Progenitor cell of endocrine pancreas (in vitro differentiated cells): ENCODE data around the gene RAC2. TPM values are rescaled to one million over a fixed set of nuclear protein-coding genes. Genes with fewer than 3 reads are reported as not detected.

Experiments used
- DNase-seq: peaks from one replicate; pipeline ENCODE4 v3.0.0; 2021; ENCODE audit warnings: low spot score; ENCODE audit not compliant: unreplicated experiment
- H3K27ac Mint-ChIP-seq: 2 replicates; pipeline ENCODE4 v1.8.0; 2021; ENCODE audit warnings: mild to moderate bottlenecking, moderate library complexity, mixed read lengths
- H3K27me3 Mint-ChIP-seq: 2 replicates; pipeline ENCODE4 v1.8.0; 2021; ENCODE audit warnings: mixed read lengths
- H3K36me3 Mint-ChIP-seq: 2 replicates; pipeline ENCODE4 v1.8.0; 2022; ENCODE audit warnings: mixed read lengths; ENCODE audit not compliant: insufficient read depth
- H3K4me1 Mint-ChIP-seq: 2 replicates; pipeline ENCODE4 v1.8.0; 2021; ENCODE audit warnings: low read depth, mixed read lengths
- H3K4me3 Mint-ChIP-seq: 2 replicates; pipeline ENCODE4 v1.8.0; 2021; ENCODE audit warnings: low read depth, mild to moderate bottlenecking, moderate library complexity, mixed read lengths
- H3K9me3 Mint-ChIP-seq: 2 replicates; pipeline ENCODE4 v1.8.0; 2021; ENCODE audit warnings: low read depth, mixed read lengths
- total RNA-seq: library from RNA; stranded (reverse); gene quantifications from 2 replicates; pipeline ENCODE4 v1.2.1, GENCODE V29; 2021
- TF ChIP-seq, protein P1 (sequence below): fragments of 200-600 bp; sonication (generic); IDR thresholded peaks from one replicate; pipeline ENCODE4 v1.5.0; 2021; ENCODE audit warnings: antibody characterized with exemption, mild to moderate bottlenecking; ENCODE audit not compliant: unreplicated experiment

The RAC2 gene
- total RNA-seq, 1 donor from 2014 or later = 1.7 TPM

- H3K27ac Mint-ChIP-seq = no peak overlapping the region
- H3K36me3 Mint-ChIP-seq = no peaks in the 10 kb centered on the region
- peaks cover 37% of the 10 kb centered on the region for H3K27me3 Mint-ChIP-seq
- H3K4me3 Mint-ChIP-seq = no peak overlapping the region
- no peaks in the 10 kb centered on the region for H3K9me3 Mint-ChIP-seq
- H3K4me1 Mint-ChIP-seq = no peaks in the 10 kb centered on the region
- TF ChIP-seq, protein P1, sequence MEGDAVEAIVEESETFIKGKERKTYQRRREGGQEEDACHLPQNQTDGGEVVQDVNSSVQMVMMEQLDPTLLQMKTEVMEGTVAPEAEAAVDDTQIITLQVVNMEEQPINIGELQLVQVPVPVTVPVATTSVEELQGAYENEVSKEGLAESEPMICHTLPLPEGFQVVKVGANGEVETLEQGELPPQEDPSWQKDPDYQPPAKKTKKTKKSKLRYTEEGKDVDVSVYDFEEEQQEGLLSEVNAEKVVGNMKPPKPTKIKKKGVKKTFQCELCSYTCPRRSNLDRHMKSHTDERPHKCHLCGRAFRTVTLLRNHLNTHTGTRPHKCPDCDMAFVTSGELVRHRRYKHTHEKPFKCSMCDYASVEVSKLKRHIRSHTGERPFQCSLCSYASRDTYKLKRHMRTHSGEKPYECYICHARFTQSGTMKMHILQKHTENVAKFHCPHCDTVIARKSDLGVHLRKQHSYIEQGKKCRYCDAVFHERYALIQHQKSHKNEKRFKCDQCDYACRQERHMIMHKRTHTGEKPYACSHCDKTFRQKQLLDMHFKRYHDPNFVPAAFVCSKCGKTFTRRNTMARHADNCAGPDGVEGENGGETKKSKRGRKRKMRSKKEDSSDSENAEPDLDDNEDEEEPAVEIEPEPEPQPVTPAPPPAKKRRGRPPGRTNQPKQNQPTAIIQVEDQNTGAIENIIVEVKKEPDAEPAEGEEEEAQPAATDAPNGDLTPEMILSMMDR = no peak
- no peak for DNase-seq
These were observed 31.6 kb upstream of the RAC2 start for GRCh38 chr22:37275622-37276021.

DNA sequence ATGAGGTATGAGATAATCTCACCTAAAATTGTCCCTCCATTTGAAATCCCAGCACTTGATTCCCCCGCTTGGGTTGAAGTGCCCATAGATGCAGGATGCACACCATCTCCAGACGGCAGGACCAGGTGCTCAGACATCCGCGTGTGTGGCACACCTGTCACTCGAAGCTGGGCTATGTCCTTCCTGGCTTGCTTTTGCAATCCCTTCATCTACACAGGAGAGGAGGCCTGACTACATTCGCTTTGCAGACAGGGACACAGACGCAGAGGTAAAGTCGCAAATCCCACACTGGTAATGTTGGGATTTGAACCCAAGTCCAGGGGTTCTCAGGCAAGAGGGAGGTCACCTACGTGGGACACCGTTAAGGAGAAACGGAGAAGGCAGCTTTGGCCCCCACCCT lies 31.1 kb upstream of the RAC2 start:
- H3K4me1 Mint-ChIP-seq = no peaks in the 10 kb centered on the region
- H3K36me3 Mint-ChIP-seq = no peaks in the 10 kb centered on the region
- H3K9me3 Mint-ChIP-seq = no peaks in the 10 kb centered on the region
- peaks cover 42% of the 10 kb centered on the region for H3K27me3 Mint-ChIP-seq
- TF ChIP-seq, protein P1 = no peak
- H3K27ac Mint-ChIP-seq = no peak overlapping the region
- no peak for DNase-seq
- H3K4me3 Mint-ChIP-seq = no peak overlapping the region

GRCh38 chr22:37274380-37274862 lies 30.4 kb upstream of the RAC2 start:
- TF ChIP-seq, protein P1 = no peak
- no peak for DNase-seq
- Mint-ChIP-seq H3K4me1 (no peaks in the 10 kb centered on the region), H3K27me3 (peaks cover 44% of the 10 kb centered on the region), H3K36me3 (no peaks in the 10 kb centered on the region), H3K4me3 (no peak overlapping the region), H3K9me3 (no peaks in the 10 kb centered on the region), H3K27ac (no peak overlapping the region)

- no peaks in the 10 kb centered on the region for H3K9me3 Mint-ChIP-seq
- TF ChIP-seq, protein P1 = no peak
- no peak overlapping the region for H3K4me3 Mint-ChIP-seq
- H3K27me3 Mint-ChIP-seq = peaks cover 41% of the 10 kb centered on the region
- no peak overlapping the region for H3K27ac Mint-ChIP-seq
- no peaks in the 10 kb centered on the region for H3K36me3 Mint-ChIP-seq
- H3K4me1 Mint-ChIP-seq = no peaks in the 10 kb centered on the region
- DNase-seq = no peak
These were observed 29.8 kb upstream of the RAC2 start for GRCh38 chr22:37273846-37274225.

GRCh38 chr22:37273126-37273845 lies 29.2 kb upstream of the RAC2 start:
- H3K27me3 Mint-ChIP-seq = peaks cover 35% of the 10 kb centered on the region
- H3K27ac Mint-ChIP-seq = no peak overlapping the region
- H3K4me1 Mint-ChIP-seq = no peaks in the 10 kb centered on the region
- no peak overlapping the region for H3K4me3 Mint-ChIP-seq
- no peak for DNase-seq
- H3K9me3 Mint-ChIP-seq = no peaks in the 10 kb centered on the region
- no peaks in the 10 kb centered on the region for H3K36me3 Mint-ChIP-seq
- TF ChIP-seq, protein P1 = no peak
